WERI-Rb-1 (cell line): Measurements from ENCODE around the gene QSER1.
"Not testable (repeated sequence)": the region's sequence is repeated elsewhere in the genome, so short reads cannot be mapped to it uniquely, and the experiment has no call there.

Source experiments
- DNase-seq: peaks from one replicate; pipeline ENCODE4 v3.0.0-alpha.2; 2020
- H3K27ac ChIP-seq: fragments of 250-450 bp; sonication (Bioruptor Pico); 2 replicates; pipeline ENCODE4 v1.5.1; 2020; ENCODE audit warnings: mild to moderate bottlenecking, moderate library complexity
- H3K27me3 ChIP-seq: fragments of 250-450 bp; sonication (Bioruptor Pico); 2 replicates; pipeline ENCODE4 v1.5.1; 2021; ENCODE audit warnings: mild to moderate bottlenecking, low read depth, moderate library complexity; ENCODE audit not compliant: insufficient read depth, severe bottlenecking
- H3K36me3 ChIP-seq: fragments of 250-450 bp; sonication (Bioruptor Pico); 2 replicates; pipeline ENCODE4 v1.5.1; 2020; ENCODE audit warnings: mild to moderate bottlenecking, moderate library complexity
- H3K4me3 ChIP-seq: 2 replicates; pipeline ENCODE4 v1.5.1; 2011; ENCODE audit warnings: low read depth, mild to moderate bottlenecking, control low read depth, low read length
- H3K9me3 ChIP-seq: fragments of 250-450 bp; sonication (Bioruptor Pico); 2 replicates; pipeline ENCODE4 v1.5.1; 2021; ENCODE audit warnings: mild to moderate bottlenecking, moderate library complexity; ENCODE audit not compliant: severe bottlenecking
- CTCF ChIP-seq: IDR thresholded peaks from 2 replicates; pipeline ENCODE4 v1.5.1; 2011; ENCODE audit warnings: low read depth, mild to moderate bottlenecking, control low read depth, inconsistent platforms, low read length

QSER1 gene

DNA sequence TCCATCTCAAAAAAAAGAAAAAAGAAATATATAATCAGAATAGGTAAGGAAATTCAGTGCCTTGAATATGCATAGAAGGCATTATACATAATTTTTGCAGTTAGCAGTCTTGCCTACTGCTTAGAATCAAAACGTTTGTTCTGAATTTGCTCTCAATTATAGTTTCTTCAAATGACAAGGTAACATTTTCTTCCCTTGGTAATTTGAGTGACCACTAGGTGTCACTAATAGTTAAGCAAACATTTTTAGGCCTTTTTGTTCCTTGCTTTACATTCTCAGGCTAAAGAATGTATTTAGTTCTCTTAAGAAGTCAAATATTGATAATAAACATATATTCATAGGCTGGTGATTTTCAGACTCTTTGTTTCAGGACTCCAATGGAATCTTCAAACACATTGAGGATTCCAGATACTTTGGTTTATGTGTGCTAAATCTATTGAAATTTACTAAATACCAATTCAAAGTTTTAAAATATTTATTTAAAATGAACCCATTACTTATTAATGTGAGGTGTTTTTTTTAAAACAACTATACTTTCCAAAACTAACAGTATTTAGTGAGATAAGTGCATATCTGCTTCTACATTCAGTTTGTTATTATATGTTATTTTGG, 68.0 kb downstream of the QSER1 start:
- H3K27ac ChIP-seq, result no peak overlapping the region
- no peaks in the 10 kb centered on the region for H3K27me3 ChIP-seq
- peak; percentile 29; the same call in 1 of the 2 replicates for TF ChIP-seq CTCF
- DNase-seq, result no peak
- no peak overlapping the region for H3K4me3 ChIP-seq
- peaks cover 85% of the 10 kb centered on the region for H3K36me3 ChIP-seq
- no peaks in the 10 kb centered on the region for H3K9me3 ChIP-seq

GRCh38 chr11:32962016-32962415, 69.4 kb downstream of the QSER1 start:
- no peak overlapping the region for H3K27ac ChIP-seq
- DNase-seq, result no peak
- no peak for TF ChIP-seq CTCF
- no peak overlapping the region for H3K4me3 ChIP-seq
- no peaks in the 10 kb centered on the region for H3K27me3 ChIP-seq
- H3K9me3 ChIP-seq, result no peaks in the 10 kb centered on the region
- H3K36me3 ChIP-seq, result peaks cover 85% of the 10 kb centered on the region

DNA sequence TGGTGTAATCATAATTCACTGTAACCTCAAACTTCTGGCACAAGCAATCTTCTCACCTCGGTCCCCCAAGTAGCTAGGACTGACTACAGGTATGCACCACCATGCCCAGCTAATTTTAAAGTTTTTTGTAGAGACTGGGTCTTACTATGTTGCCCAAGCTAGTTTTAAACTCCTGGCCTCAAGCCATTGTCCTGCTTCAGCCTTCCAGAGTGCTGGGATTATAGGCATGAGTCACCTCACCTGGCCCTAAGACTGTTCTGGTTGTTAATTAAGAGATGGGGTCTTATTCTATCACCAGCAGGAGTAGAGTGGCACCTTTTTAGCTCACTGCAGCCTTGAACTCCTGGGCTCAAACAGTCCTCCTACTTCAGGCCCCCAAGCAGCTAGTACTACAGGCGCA, 71.1 kb downstream of the QSER1 start:
- TF ChIP-seq CTCF, result no peak
- no peak overlapping the region for H3K4me3 ChIP-seq
- no peak overlapping the region for H3K27ac ChIP-seq
- H3K36me3 ChIP-seq, result peaks cover 77% of the 10 kb centered on the region
- H3K9me3 ChIP-seq, result no peaks in the 10 kb centered on the region
- DNase-seq, result no peak
- no peaks in the 10 kb centered on the region for H3K27me3 ChIP-seq

DNA sequence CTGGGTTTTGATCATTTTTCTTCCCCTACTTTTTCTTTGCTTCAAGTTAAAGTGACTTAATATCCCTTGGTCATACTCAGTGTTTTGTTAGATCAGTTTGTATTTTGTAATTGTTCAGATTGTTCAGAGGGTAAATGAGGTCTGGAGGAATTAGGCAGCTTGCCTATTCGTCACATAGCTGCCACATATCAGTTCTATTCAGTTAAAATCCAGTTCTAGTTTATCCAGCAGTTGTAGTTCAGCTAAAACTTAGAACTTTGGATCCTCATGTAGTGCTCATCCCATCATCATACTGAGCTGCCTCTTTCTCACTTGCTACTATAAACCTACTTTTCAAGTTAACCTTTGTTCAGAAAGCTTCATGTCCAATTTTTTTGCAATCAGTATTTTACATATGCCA, 75.9 kb downstream of the QSER1 start:
- peaks cover 64% of the 10 kb centered on the region for H3K36me3 ChIP-seq
- no peak overlapping the region for H3K27ac ChIP-seq
- no peaks in the 10 kb centered on the region for H3K9me3 ChIP-seq
- no peak overlapping the region for H3K4me3 ChIP-seq
- TF ChIP-seq CTCF, result no peak
- DNase-seq, result no peak
- H3K27me3 ChIP-seq, result no peaks in the 10 kb centered on the region

DNA sequence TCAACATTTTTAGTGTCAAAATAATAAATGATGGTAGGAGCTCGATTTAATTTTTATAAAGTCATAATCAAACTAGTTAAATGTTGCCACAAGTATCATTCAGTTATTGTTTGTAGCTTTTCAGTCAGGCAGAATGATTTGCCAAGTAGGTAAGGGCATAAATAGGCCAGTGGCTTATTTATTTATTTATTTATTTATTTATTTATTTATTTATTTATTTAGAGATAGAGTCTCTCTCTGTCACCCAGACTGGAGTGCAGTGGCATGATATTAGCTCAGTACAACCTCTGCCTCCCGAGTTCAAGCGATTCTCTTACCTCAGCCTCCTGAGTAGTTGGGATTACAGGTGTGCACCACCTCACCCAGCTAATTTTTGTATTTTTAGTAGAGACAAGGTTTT, 79.6 kb downstream of the QSER1 start:
- not testable (repeated sequence) for H3K27ac ChIP-seq, H3K9me3 ChIP-seq, H3K27me3 ChIP-seq, DNase-seq, H3K4me3 ChIP-seq
- peaks cover 53% of the 10 kb centered on the region for H3K36me3 ChIP-seq

DNA sequence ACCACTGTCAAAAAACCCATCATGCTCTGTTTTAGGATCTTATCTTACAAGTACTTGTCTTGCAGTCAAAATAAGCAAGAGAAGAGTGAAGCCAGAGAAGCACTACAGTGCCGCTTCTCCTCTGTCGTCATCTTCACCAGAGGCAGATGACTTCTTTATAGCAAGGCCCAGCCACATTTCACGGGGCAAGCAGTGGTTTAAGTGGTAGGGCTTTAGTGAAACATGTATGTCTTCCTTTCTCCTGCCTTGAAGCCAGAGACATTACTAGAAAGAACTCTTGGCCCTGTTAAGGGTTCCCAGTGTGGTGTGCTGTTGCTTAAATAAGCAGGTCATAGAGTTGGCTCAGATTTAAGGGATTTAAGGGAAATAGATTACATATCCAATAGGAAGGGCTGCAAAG, 80.2 kb downstream of the QSER1 start:
- no peaks in the 10 kb centered on the region for H3K9me3 ChIP-seq
- TF ChIP-seq CTCF, result no peak
- no peak overlapping the region for H3K27ac ChIP-seq
- no peak for DNase-seq
- H3K27me3 ChIP-seq, result no peaks in the 10 kb centered on the region
- peaks cover 53% of the 10 kb centered on the region for H3K36me3 ChIP-seq
- H3K4me3 ChIP-seq, result no peak overlapping the region
